Measurements from ENCODE around the gene LIMCH1. TPM values are rescaled to one million over a fixed set of nuclear protein-coding genes. Genes with fewer than 3 reads are reported as not detected.

LIMCH1 gene
- total and polyA plus RNA-seq, 12 donors: 28.2 to 206 (median 62.3) TPM

DNA sequence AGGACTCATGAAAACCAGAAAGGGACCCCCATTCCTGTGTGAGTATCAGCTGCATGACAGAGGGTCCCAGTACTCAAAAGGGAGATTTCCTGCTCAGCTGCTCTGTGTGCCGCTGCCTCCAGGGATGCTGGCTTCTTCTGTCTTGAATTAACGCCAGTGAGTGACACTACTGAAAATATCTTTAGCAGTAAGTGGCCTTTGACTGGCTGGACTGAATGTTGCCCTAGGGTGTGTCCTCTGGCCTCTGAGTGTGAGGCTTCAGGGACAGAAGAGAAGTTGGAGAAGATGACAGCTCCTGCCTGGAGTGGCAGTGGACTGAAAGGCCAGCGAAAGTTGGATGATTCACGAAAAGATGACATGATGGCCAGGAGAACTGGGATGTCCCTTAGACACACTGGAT lies 95.4 kb downstream of the LIMCH1 start:
- Histone ChIP-seq H3K27me3 (no peaks in the 10 kb centered on the region), H3K9me3 (replicated peaks in 1 of 3) (no peaks in the 10 kb centered on the region), H3K36me3 (replicated peaks in 1 of 2) (no peaks in the 10 kb centered on the region), H3K27ac (peak overlapping the region in 2 of 5 donors; percentile 53 to 83), H3K4me3 (no peak overlapping the region), H3K4me1 (replicated peaks in 1 of 2) (peaks cover 0 to 17% of the 10 kb centered on the region in 2 donors)
- 85 to 91% (median 88%) methylated on average over 4 of the region's 4 CpGs for WGBS, 4 donors
- no peak for DNase-seq
- TF ChIP-seq, protein P1, sequence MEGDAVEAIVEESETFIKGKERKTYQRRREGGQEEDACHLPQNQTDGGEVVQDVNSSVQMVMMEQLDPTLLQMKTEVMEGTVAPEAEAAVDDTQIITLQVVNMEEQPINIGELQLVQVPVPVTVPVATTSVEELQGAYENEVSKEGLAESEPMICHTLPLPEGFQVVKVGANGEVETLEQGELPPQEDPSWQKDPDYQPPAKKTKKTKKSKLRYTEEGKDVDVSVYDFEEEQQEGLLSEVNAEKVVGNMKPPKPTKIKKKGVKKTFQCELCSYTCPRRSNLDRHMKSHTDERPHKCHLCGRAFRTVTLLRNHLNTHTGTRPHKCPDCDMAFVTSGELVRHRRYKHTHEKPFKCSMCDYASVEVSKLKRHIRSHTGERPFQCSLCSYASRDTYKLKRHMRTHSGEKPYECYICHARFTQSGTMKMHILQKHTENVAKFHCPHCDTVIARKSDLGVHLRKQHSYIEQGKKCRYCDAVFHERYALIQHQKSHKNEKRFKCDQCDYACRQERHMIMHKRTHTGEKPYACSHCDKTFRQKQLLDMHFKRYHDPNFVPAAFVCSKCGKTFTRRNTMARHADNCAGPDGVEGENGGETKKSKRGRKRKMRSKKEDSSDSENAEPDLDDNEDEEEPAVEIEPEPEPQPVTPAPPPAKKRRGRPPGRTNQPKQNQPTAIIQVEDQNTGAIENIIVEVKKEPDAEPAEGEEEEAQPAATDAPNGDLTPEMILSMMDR (IDR thresholded peaks at IDR 0.05): no peak
- no peak for TF ChIP-seq POLR2A (IDR thresholded peaks at IDR 0.05)
- intact Hi-C loops (cut with DNase I): no loop called here

DNA sequence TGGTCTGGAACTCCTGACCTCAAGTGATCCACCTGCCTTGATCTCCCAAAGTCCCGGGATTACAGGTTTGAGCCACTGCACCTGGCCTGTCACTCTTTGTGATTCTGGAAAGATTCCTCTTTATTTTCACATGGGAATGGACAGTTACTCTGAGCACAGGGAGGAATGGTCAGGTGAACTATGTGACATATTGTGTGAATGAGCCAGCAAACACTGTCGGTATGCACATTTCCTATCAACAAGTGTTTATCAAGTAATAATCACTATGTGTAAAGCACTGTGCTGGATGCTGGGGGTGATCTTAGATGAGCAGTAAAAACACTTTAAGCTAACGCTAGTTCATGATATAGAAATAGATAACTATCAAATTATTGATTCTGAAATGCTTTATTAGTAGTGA lies 97.5 kb downstream of the LIMCH1 start:
- no peak overlapping the region for H3K27ac ChIP-seq
- H3K4me1 ChIP-seq (replicated peaks in 1 of 2): peaks cover 3 to 19% of the 10 kb centered on the region in 2 donors
- H3K9me3 ChIP-seq (replicated peaks in 1 of 3): no peaks in the 10 kb centered on the region
- 96 to 99% (median 97%) methylated on average over 3 of the region's 3 CpGs for WGBS, 4 donors
- H3K36me3 ChIP-seq (replicated peaks in 1 of 2): no peaks in the 10 kb centered on the region
- no peak overlapping the region for H3K4me3 ChIP-seq
- TF ChIP-seq POLR2A (IDR thresholded peaks at IDR 0.05): no peak
- TF ChIP-seq, protein P1 (IDR thresholded peaks at IDR 0.05): no peak
- DNase-seq: no peak
- intact Hi-C loops (cut with DNase I): no loop called here
- H3K27me3 ChIP-seq: no peaks in the 10 kb centered on the region

DNA sequence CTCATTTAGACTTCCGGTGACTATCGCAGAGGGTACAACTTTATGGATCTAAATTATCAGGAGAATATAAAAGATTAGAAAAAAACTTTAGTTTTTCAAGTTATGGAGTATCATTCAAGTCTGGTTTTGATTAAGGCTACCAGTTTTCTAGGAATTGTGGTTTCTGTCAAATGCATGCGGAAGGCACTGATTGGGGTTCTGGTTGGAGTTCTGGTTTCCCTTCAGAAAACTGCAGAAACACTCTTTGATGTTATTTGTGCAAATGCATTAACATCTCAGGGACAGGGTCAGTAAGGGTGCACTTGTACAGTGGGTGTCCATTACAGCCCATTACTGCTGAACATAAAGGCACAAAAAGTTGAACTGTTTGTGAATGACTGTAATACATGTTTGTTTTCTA lies 100.2 kb downstream of the LIMCH1 start:
- H3K9me3 ChIP-seq (replicated peaks in 1 of 3): no peaks in the 10 kb centered on the region
- H3K27ac ChIP-seq: no peak overlapping the region
- intact Hi-C loops (cut with DNase I): no loop called here
- no peaks in the 10 kb centered on the region for H3K27me3 ChIP-seq
- no peak overlapping the region for H3K4me3 ChIP-seq
- no peak for TF ChIP-seq POLR2A (IDR thresholded peaks at IDR 0.05)
- TF ChIP-seq, protein P1 (IDR thresholded peaks at IDR 0.05): no peak
- H3K36me3 ChIP-seq (replicated peaks in 1 of 2): no peaks in the 10 kb centered on the region
- no peak for DNase-seq
- 96 to 100% (median 97%) methylated on average over 3 of the region's 3 CpGs for WGBS, 4 donors
- peaks cover 3 to 6% of the 10 kb centered on the region in 2 donors for H3K4me1 ChIP-seq (replicated peaks in 1 of 2)

DNA sequence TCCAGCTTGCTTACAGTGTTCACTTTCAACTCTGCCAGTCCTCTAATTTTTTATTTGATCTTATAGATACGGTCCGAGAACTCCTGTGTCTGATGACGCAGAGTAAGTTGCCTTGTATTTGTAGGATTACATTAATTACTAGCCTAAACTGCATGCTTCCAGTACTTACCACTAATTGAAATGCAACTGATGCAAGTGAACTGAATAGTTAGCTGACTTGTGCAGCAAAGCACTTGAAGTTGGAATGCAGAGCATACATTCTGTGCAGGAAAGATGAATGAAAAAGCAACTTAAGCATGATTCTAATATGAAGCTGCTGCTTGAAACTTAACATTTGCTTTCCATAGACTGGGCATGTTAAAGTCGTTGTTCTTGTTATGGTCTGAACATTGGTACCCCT lies 100.9 kb downstream of the LIMCH1 start:
- Histone ChIP-seq H3K27me3 (no peaks in the 10 kb centered on the region), H3K9me3 (replicated peaks in 1 of 3) (no peaks in the 10 kb centered on the region), H3K27ac (no peak overlapping the region), H3K4me1 (replicated peaks in 1 of 2) (peaks cover 3 to 11% of the 10 kb centered on the region in 2 donors), H3K36me3 (replicated peaks in 1 of 2) (no peaks in the 10 kb centered on the region), H3K4me3 (no peak overlapping the region)
- WGBS, 4 donors: 85 to 92% (median 88%) methylated on average over 4 of the region's 4 CpGs
- no peak for DNase-seq
- intact Hi-C loops (cut with DNase I): no loop called here
- TF ChIP-seq POLR2A (IDR thresholded peaks at IDR 0.05): no peak
- TF ChIP-seq, protein P1 (IDR thresholded peaks at IDR 0.05): no peak

All from adrenal gland (tissue), 12 donors.